ENCODE data around the gene XBP1. TPM values are rescaled to one million over a fixed set of nuclear protein-coding genes. Genes with fewer than 3 reads are reported as not detected.
"Not testable (repeated sequence)": the region's sequence is repeated elsewhere in the genome, so short reads cannot be mapped to it uniquely, and the experiment has no call there.

XBP1 gene
- total and polyA plus RNA-seq, 10 of the 15 experiments (the other 5 are each of a cell fraction or from before 2014, with no cell fraction given) = 44.5 to 313 (median 149) TPM

DNA sequence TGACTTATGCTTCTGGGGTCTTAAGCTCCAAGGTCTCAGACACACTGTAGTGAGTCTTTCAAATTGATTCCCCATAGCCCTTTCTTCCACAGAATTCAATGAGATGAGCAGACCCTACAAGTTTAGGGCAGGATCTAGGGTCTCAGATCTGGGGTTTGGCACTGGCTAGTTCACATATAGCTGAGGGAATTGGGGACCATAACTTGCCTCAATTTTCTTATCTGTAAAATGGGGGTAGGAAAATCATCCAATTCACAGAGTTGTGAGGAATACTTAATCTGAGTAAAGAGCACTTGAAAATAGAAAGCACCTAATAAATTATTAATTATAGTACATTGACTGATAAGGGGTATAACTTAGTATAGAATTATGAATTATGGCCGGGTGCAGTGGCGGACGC lies 33.7 kb downstream of the XBP1 start (continued):
- TF ChIP-seq, protein P1, sequence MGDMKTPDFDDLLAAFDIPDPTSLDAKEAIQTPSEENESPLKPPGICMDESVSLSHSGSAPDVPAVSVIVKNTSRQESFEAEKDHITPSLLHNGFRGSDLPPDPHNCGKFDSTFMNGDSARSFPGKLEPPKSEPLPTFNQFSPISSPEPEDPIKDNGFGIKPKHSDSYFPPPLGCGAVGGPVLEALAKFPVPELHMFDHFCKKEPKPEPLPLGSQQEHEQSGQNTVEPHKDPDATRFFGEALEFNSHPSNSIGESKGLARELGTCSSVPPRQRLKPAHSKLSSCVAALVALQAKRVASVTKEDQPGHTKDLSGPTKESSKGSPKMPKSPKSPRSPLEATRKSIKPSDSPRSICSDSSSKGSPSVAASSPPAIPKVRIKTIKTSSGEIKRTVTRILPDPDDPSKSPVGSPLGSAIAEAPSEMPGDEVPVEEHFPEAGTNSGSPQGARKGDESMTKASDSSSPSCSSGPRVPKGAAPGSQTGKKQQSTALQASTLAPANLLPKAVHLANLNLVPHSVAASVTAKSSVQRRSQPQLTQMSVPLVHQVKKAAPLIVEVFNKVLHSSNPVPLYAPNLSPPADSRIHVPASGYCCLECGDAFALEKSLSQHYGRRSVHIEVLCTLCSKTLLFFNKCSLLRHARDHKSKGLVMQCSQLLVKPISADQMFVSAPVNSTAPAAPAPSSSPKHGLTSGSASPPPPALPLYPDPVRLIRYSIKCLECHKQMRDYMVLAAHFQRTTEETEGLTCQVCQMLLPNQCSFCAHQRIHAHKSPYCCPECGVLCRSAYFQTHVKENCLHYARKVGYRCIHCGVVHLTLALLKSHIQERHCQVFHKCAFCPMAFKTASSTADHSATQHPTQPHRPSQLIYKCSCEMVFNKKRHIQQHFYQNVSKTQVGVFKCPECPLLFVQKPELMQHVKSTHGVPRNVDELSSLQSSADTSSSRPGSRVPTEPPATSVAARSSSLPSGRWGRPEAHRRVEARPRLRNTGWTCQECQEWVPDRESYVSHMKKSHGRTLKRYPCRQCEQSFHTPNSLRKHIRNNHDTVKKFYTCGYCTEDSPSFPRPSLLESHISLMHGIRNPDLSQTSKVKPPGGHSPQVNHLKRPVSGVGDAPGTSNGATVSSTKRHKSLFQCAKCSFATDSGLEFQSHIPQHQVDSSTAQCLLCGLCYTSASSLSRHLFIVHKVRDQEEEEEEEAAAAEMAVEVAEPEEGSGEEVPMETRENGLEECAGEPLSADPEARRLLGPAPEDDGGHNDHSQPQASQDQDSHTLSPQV (IDR thresholded peaks at IDR 0.05) = no peak
- no peak for TF ChIP-seq TCF3 (IDR thresholded peaks at IDR 0.05; ENCODE audit: borderline replicate concordance, insufficient read depth, low read depth, low read length)
- no peak for TF ChIP-seq POLR2A (IDR thresholded peaks at IDR 0.05; ENCODE audit: low read depth, low read length)
- TF ChIP-seq E2F4 (IDR thresholded peaks at IDR 0.05; ENCODE audit: low read depth, low read length) = no peak
- TF ChIP-seq NRF1 (conservative IDR thresholded peaks at IDR 0.05; ENCODE audit: low read depth, low read length) = no peak
- TF ChIP-seq, protein P2, sequence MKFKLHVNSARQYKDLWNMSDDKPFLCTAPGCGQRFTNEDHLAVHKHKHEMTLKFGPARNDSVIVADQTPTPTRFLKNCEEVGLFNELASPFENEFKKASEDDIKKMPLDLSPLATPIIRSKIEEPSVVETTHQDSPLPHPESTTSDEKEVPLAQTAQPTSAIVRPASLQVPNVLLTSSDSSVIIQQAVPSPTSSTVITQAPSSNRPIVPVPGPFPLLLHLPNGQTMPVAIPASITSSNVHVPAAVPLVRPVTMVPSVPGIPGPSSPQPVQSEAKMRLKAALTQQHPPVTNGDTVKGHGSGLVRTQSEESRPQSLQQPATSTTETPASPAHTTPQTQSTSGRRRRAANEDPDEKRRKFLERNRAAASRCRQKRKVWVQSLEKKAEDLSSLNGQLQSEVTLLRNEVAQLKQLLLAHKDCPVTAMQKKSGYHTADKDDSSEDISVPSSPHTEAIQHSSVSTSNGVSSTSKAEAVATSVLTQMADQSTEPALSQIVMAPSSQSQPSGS (IDR thresholded peaks at IDR 0.05; ENCODE audit: low read length) = no peak
- TF ChIP-seq SUPT20H (IDR thresholded peaks at IDR 0.05; ENCODE audit: borderline replicate concordance, control insufficient read depth, low read depth, low read length) = no peak
- TF ChIP-seq FOXM1 (IDR thresholded peaks at IDR 0.05; ENCODE audit: low read depth, low read length) = no peak
- no peak for TF ChIP-seq PAX5 (IDR thresholded peaks at IDR 0.05; ENCODE audit: borderline replicate concordance, low read depth, low read length)
- TF ChIP-seq EZH2 (IDR thresholded peaks at IDR 0.05; ENCODE audit: borderline replicate concordance, control insufficient read depth, low read depth, low read length) = no peak
- no peak for TF ChIP-seq PML (IDR thresholded peaks at IDR 0.05; ENCODE audit: low read length)

DNA sequence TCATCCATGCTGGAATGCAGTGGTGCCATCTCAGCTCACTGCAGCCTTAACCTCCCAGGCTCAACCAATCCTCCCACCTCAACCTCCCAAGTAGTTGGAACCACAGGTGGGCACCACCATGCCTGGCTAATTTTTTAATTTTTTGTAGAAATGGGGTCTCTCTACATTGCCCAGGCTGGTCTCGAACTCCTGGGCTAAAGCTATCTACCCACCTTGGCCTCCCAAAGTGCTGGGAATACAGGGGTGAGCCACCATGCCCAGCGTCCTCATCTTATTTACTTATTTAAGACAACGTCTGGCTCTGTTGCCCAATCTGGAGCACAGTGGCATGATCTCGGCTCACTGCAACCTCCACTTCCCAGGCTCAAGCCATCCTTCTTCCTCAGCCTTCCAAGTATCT lies 38.4 kb downstream of the XBP1 start:
- H3K36me3 ChIP-seq (ENCODE audit: control insufficient read depth in 2 of 2, insufficient read depth in 2 of 2, low read length in 1 of 2); H4K20me1 ChIP-seq (ENCODE audit: control insufficient read depth, insufficient read depth); H2AFZ ChIP-seq (ENCODE audit: control insufficient read depth, low read depth, low read length); H3K4me2 ChIP-seq (ENCODE audit: control insufficient read depth, insufficient read depth); H3K4me1 ChIP-seq (ENCODE audit: control insufficient read depth, insufficient read depth, low read length); H3K27me3 ChIP-seq (replicated peaks in 1 of 2; ENCODE audit: control insufficient read depth in 2 of 2, insufficient read depth in 2 of 2, low read length in 1 of 2); BruUV-seq (replicated peaks); DNase-seq (ENCODE audit: low read depth, low spot score); intact Hi-C loops (cut with micrococcal nuclease; ENCODE audit: unreplicated experiment); POLR2A ChIA-PET; H3K4me3 ChIP-seq; H3K9ac ChIP-seq (ENCODE audit: control insufficient read depth, insufficient read depth, low read length); H3K27ac ChIP-seq (ENCODE audit: control insufficient read depth, insufficient read depth); H3K79me2 ChIP-seq (ENCODE audit: control insufficient read depth, insufficient read depth, low read length); FAIRE-seq; H3K9me3 ChIP-seq (replicated peaks; ENCODE audit: control insufficient read depth, insufficient read depth, low read length); in situ Hi-C loops (cut with MboI); ATAC-seq: not testable (repeated sequence)
- SMC1A ChIA-PET (ENCODE audit: uncharacterized antibody, unreplicated experiment) = interaction anchor here (1.1 to 4.7 kb wide), 3 partner anchors 11 to 25 kb away, joined by 3 to 22 read pairs (median 4); partner anchors contain the start of gene CCDC117
- RAD21 ChIA-PET (ENCODE audit: unreplicated experiment) = interaction anchor here (2.2 kb wide), 1 partner anchor 11 kb away, joined by 22 read pairs; the partner anchor contains the start of gene CCDC117
- 92% methylated on average over 4 of the region's 4 CpGs for WGBS (ENCODE audit: insufficient coverage, insufficient replicate concordance, low lambda C conversion rate, missing lambda C conversion rate)
- CTCF ChIA-PET = interaction anchor here (1.2 to 2.3 kb wide), 3 partner anchors 11 to 67 kb away, joined by 4 to 6 read pairs (median 6); no protein-coding TSS in a partner anchor

All from GM12878 (cell line).